Kidney (tissue), 14 donors: ENCODE data around the gene GGA2. TPM values are rescaled to one million over a fixed set of nuclear protein-coding genes. Genes with fewer than 3 reads are reported as not detected.
"Not testable (repeated sequence)": the region's sequence is repeated elsewhere in the genome, so short reads cannot be mapped to it uniquely, and the experiment has no call there.

ENCODE experiments used
- DNase-seq, 5 donors: peaks; one replicate each; pipeline ENCODE4 v3.0.0-alpha.2; 2013 to 2020
- FAIRE-seq: peaks from 2 replicates; lab custom pipeline; 2012; peaks lifted over from hg19 to GRCh38; lab: Jason Lieb, UNC
- H3K27ac ChIP-seq, 2 donors: one replicate each; pipeline ENCODE4 v1.7.0; 2013; ENCODE audit warnings: low read depth in 2 of 2, low read length in 2 of 2, inconsistent platforms in 1 of 2
- H3K27me3 ChIP-seq: one replicate; pipeline ENCODE4 v1.7.1; 2013; ENCODE audit warnings: low read length, inconsistent platforms; ENCODE audit not compliant: control insufficient read depth, insufficient read depth
- H3K36me3 ChIP-seq, 3 donors: one replicate each; pipeline versions ENCODE4 v1.7.0 to v1.7.1; 2013; ENCODE audit warnings: low read length in 3 of 3, control low read depth in 1 of 3, inconsistent platforms in 1 of 3; ENCODE audit not compliant: insufficient read depth in 3 of 3, control insufficient read depth in 2 of 3
- H3K4me1 ChIP-seq, 3 donors: one replicate each; pipeline versions ENCODE4 v1.7.0 to v1.7.1; 2013; ENCODE audit warnings: low read length in 3 of 3, inconsistent platforms in 1 of 3, low read depth in 1 of 3; ENCODE audit not compliant: control insufficient read depth in 2 of 3, insufficient read depth in 2 of 3
- H3K4me3 ChIP-seq, 3 donors: one replicate each; pipeline versions ENCODE4 v1.7.0 to v1.8.1; 2013; ENCODE audit warnings: low read length in 3 of 3, control low read depth in 1 of 3, inconsistent platforms in 1 of 3
- H3K9ac ChIP-seq, 3 donors: one replicate each; pipeline versions ENCODE4 v1.7.0 to v1.7.1; 2013; ENCODE audit warnings: low read length in 3 of 3, control low read depth in 1 of 3, inconsistent platforms in 1 of 3
- H3K9me3 ChIP-seq, 3 donors: one replicate each; pipeline versions ENCODE4 v1.7.0 to v1.7.1; 2013; ENCODE audit warnings: low read length in 3 of 3, control low read depth in 1 of 3, inconsistent platforms in 1 of 3; ENCODE audit not compliant: control insufficient read depth in 2 of 3, insufficient read depth in 1 of 3
- CTCF ChIP-seq: IDR thresholded peaks from 3 replicates; pipeline ENCODE4 v1.5.1; 2012; ENCODE audit warnings: mild to moderate bottlenecking, moderate library complexity, borderline replicate concordance; ENCODE audit not compliant: insufficient read depth; ENCODE audit errors: extremely low read depth
- intact Hi-C: fragments of 100-400 bp; cut with DNase I; formaldehyde crosslinking; loops from one replicate; pipeline ENCODE4 v1.11.1; 2022
- polyA plus RNA-seq: library from polyadenylated mRNA; stranded (reverse); fragments of 350-450 nt; fragmentation: Illumina TruSeq; extraction: RNeasy Lipid Tissue Mini Kit (QIAGEN cat#74804); gene quantifications from one replicate; pipeline ENCODE4 v1.2.3, GENCODE V29; 2014; ENCODE audit warnings: low read depth, low replicate concordance; ENCODE audit not compliant: insufficient read depth
- total RNA-seq: library from RNA; stranded (reverse); fragmentation: NEBNext Ultra II Directional; extraction: Animal tissue kit (Norgen Biotek cat#: 25700); gene quantifications from one replicate; pipeline ENCODE4 v1.2.1, GENCODE V29; 2021
- donor health status: control.
- donor health status: control.
- donor health status: control.
- donor health status: control.
- donor health status: control.
- donor health status: DM: yes; HTN: yes; CAD: no.
- donor health status: Normal renal cell carcinoma (clear cell type).

GGA2 gene
- total and polyA plus RNA-seq, 2 donors from 2014 or later: 43.5 to 79.9 TPM

- H3K9me3 ChIP-seq: no peaks in the 10 kb centered on the region
- DNase-seq (no peak), FAIRE-seq (no peak)
- TF ChIP-seq CTCF: no peak
- intact Hi-C loops: no loop called here
- no peaks in the 10 kb centered on the region for H3K27me3 ChIP-seq
- H3K36me3 ChIP-seq: peaks cover 0 to 44% (median 27%) of the 10 kb centered on the region in 3 donors
- H3K4me3 ChIP-seq: no peak overlapping the region
- no peak overlapping the region for H3K9ac ChIP-seq
- H3K27ac ChIP-seq: no peak overlapping the region
- H3K4me1 ChIP-seq: no peaks in the 10 kb centered on the region
These were observed 39.6 kb upstream of the GGA2 start for GRCh38 chr16:23549938-23550337.

- Histone ChIP-seq H3K27me3 (no peaks in the 10 kb centered on the region), H3K9me3 (no peaks in the 10 kb centered on the region), H3K36me3 (peaks cover 0 to 30% (median 19%) of the 10 kb centered on the region in 3 donors), H3K4me3 (no peak overlapping the region), H3K4me1 (no peaks in the 10 kb centered on the region), H3K27ac (no peak overlapping the region), H3K9ac (no peak overlapping the region)
- DNase-seq (no peak), FAIRE-seq (no peak)
- intact Hi-C loops: no loop called here
- no peak for TF ChIP-seq CTCF
These were observed 34.1 kb upstream of the GGA2 start for GRCh38 chr16:23544436-23544835.

DNA sequence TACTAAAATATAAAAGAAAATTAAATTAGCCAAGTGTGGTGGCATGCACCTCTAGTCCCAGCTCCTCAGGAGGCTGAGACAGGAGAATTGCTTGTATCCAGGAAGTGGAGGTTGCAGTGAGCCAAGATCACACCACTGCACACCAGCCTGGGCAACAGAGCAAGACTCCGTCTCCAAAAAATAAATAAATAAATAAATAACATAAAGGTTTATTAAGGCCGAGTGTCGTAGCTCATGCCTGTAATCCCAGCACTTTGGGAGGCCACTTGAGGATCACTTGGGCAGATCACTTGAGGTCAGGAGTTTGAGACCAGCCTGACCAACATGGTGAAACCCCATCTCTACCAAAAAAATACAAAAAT is 30.5 kb upstream of the GGA2 start:
- intact Hi-C loops: not testable (repeated sequence)

GRCh38 chr16:23539984-23540816 is 29.9 kb upstream of the GGA2 start:
- no peak overlapping the region for H3K9ac ChIP-seq
- intact Hi-C loops: no loop called here
- H3K36me3 ChIP-seq: peaks cover 0 to 10% (median 6%) of the 10 kb centered on the region in 3 donors
- H3K9me3 ChIP-seq: no peaks in the 10 kb centered on the region
- DNase-seq: no peak
- FAIRE-seq: no peak
- no peak overlapping the region for H3K4me3 ChIP-seq
- TF ChIP-seq CTCF: no peak
- H3K4me1 ChIP-seq: no peaks in the 10 kb centered on the region
- H3K27ac ChIP-seq: no peak overlapping the region
- no peaks in the 10 kb centered on the region for H3K27me3 ChIP-seq

More for the DNA sequence above, 30.5 kb upstream of the GGA2 start:
- H3K27ac ChIP-seq, H3K4me1 ChIP-seq, H3K27me3 ChIP-seq, H3K9ac ChIP-seq, H3K9me3 ChIP-seq, FAIRE-seq, DNase-seq, H3K4me3 ChIP-seq: not testable (repeated sequence)
- peaks cover 0 to 12% (median 9%) of the 10 kb centered on the region in 3 donors for H3K36me3 ChIP-seq
